Breast epithelium (tissue), 4 donors: Measurements from ENCODE around the gene ABCC11. TPM values are rescaled to one million over a fixed set of nuclear protein-coding genes. Genes with fewer than 3 reads are reported as not detected.
A peak's percentile ranks its signal among the peaks of the same experiment; 100 is the strongest.

Experiments
- DNase-seq, 2 donors: peaks; one replicate each; pipeline ENCODE4 v3.0.0-alpha.2; 2019; ENCODE audit warnings: low spot score in 2 of 2
- H3K27ac ChIP-seq, 2 donors: fragments of 200-600 bp; sonication (generic) in 1 of 2; one replicate each; pipeline ENCODE4 v1.5.1; 2016 to 2019; ENCODE audit warnings: mild to moderate bottlenecking in 1 of 2
- H3K27me3 ChIP-seq, 2 donors: fragments of 200-600 bp; sonication (generic) in 1 of 2; one replicate each; pipeline versions ENCODE4 v1.5.1 to v1.6.0; 2017 to 2019; ENCODE audit warnings: control low read depth in 1 of 2, mild to moderate bottlenecking in 1 of 2
- H3K36me3 ChIP-seq: fragments of 200-600 bp; one replicate; pipeline ENCODE4 v1.5.1; 2019
- H3K4me1 ChIP-seq, 2 donors: fragments of 200-600 bp; sonication (generic); one replicate each; pipeline ENCODE4 v1.5.1; 2016 to 2019; ENCODE audit warnings: control low read depth in 1 of 2
- H3K4me3 ChIP-seq, 3 donors: fragments of 200-600 bp; sonication (generic); 1 replicate in 2 of 3; 2 replicates in 1 of 3; pipeline ENCODE4 v1.5.1; 2016 to 2019; ENCODE audit warnings: mild to moderate bottlenecking in 3 of 3, moderate library complexity in 2 of 3
- H3K9me3 ChIP-seq, 2 donors: fragments of 200-600 bp; sonication (generic) in 1 of 2; one replicate each; pipeline ENCODE4 v1.5.1; 2016 to 2019; ENCODE audit warnings: control low read depth in 1 of 2
- POLR2A ChIP-seq: fragments of 450-650 bp; IDR thresholded peaks from one replicate; pipeline ENCODE4 v1.6.1; 2016; ENCODE audit warnings: antibody characterized with exemption, mild to moderate bottlenecking, moderate library complexity
- POLR2AphosphoS5 ChIP-seq, 3 donors: sonication (generic); formaldehyde crosslinking; IDR thresholded peaks; one replicate each; pipeline ENCODE4 v1.6.1; 2017; ENCODE audit warnings: antibody characterized with exemption in 3 of 3
- intact Hi-C: fragments of 100-400 bp; cut with DNase I; formaldehyde crosslinking; loops from one replicate; pipeline ENCODE4 v1.15.1; 2023; ENCODE audit warnings: low total_unique reads
- total RNA-seq, 3 donors: library from RNA; depleted of rRNA; stranded (reverse); fragments of >200 nt; gene quantifications; one replicate each; pipeline ENCODE4 v1.1.0, GENCODE V29; 2016
- TF ChIP-seq, protein P1 (sequence below), 3 donors: fragments of 450-650 bp; IDR thresholded peaks; one replicate each; pipeline ENCODE4 v1.5.1; 2016 to 2017; ENCODE audit warnings: antibody characterized with exemption in 3 of 3, mild to moderate bottlenecking in 3 of 3, moderate library complexity in 3 of 3

ABCC11 gene
- total RNA-seq, 3 donors from 2014 or later, result 0.32 to 31.8 (median 5.4) TPM

- no peaks in the 10 kb centered on the region for H3K9me3 ChIP-seq
- no peak overlapping the region for H3K27ac ChIP-seq
- H3K36me3 ChIP-seq, result no peaks in the 10 kb centered on the region
- H3K4me3 ChIP-seq, result no peak overlapping the region
- intact Hi-C loops, result no loop called here
- no peaks in the 10 kb centered on the region for H3K27me3 ChIP-seq
- DNase-seq, result no peak
- TF ChIP-seq POLR2AphosphoS5 (IDR thresholded peaks at IDR 0.05) (no peak), POLR2A (no peak)
- TF ChIP-seq, protein P1, sequence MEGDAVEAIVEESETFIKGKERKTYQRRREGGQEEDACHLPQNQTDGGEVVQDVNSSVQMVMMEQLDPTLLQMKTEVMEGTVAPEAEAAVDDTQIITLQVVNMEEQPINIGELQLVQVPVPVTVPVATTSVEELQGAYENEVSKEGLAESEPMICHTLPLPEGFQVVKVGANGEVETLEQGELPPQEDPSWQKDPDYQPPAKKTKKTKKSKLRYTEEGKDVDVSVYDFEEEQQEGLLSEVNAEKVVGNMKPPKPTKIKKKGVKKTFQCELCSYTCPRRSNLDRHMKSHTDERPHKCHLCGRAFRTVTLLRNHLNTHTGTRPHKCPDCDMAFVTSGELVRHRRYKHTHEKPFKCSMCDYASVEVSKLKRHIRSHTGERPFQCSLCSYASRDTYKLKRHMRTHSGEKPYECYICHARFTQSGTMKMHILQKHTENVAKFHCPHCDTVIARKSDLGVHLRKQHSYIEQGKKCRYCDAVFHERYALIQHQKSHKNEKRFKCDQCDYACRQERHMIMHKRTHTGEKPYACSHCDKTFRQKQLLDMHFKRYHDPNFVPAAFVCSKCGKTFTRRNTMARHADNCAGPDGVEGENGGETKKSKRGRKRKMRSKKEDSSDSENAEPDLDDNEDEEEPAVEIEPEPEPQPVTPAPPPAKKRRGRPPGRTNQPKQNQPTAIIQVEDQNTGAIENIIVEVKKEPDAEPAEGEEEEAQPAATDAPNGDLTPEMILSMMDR (IDR thresholded peaks at IDR 0.05), result no peak
- H3K4me1 ChIP-seq, result peaks cover 0 to 8% of the 10 kb centered on the region in 2 donors
These were observed 31.9 kb upstream of the ABCC11 start for GRCh38 chr16:48279199-48279598.

DNA sequence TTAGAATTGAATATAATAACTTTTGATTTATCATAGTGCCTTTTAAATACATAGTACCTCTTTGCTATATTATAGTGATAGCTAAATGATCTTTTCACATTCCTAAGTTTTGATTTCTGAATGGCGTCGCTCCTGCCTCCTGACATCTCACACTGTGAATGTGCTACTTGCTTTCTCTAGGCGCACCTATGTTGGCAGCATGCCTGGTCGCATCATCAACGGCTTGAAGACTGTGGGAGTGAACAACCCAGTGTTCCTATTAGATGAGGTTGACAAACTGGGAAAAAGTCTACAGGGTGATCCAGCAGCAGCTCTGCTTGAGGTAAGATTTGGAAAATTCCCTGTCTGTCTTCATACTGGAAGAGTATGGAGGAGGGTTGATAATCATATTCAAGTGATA is 29.8 kb upstream of the ABCC11 start:
- TF ChIP-seq POLR2AphosphoS5 (IDR thresholded peaks at IDR 0.05) (no peak), POLR2A (no peak)
- TF ChIP-seq, protein P1 (IDR thresholded peaks at IDR 0.05), result no peak
- peak; percentile 56 for DNase-seq
- H3K36me3 ChIP-seq, result no peaks in the 10 kb centered on the region
- H3K4me3 ChIP-seq, result no peak overlapping the region
- no peaks in the 10 kb centered on the region for H3K9me3 ChIP-seq
- intact Hi-C loops, result no loop called here
- H3K4me1 ChIP-seq, result peaks cover 0 to 3% of the 10 kb centered on the region in 2 donors
- peak overlapping the region; percentile 48 to 54 for H3K27ac ChIP-seq
- H3K27me3 ChIP-seq, result no peaks in the 10 kb centered on the region

DNA sequence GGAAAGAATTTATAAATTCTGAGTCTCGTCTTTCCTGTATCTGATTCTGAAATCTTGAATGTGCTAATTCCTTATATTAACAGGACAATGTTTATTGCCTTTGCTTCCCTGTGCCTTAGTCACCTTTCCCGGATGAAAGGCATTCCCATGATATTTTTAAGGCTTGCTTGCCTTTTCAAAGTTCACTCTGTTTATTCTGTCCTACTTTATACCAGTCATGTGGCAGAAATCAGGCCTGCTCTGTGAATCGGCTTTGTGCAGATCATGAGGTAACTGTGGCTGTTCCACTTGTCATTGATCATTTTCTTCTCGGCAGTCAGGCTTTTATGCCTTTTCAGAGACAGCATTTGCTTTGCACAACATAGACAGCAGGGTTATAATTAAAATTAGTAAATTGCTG is 28.8 kb upstream of the ABCC11 start:
- H3K9me3 ChIP-seq, result no peaks in the 10 kb centered on the region
- TF ChIP-seq POLR2AphosphoS5 (IDR thresholded peaks at IDR 0.05) (peak in 1 of 3 donors; percentile 28), POLR2A (no peak)
- TF ChIP-seq, protein P1 (IDR thresholded peaks at IDR 0.05), result no peak
- peak overlapping the region; percentile 50 to 54 for H3K27ac ChIP-seq
- H3K27me3 ChIP-seq, result no peaks in the 10 kb centered on the region
- DNase-seq, result no peak
- H3K36me3 ChIP-seq, result no peaks in the 10 kb centered on the region
- no peak overlapping the region for H3K4me3 ChIP-seq
- H3K4me1 ChIP-seq, result peaks cover 0 to 3% of the 10 kb centered on the region in 2 donors
- intact Hi-C loops, result no loop called here

GRCh38 chr16:48274476-48274875 is 27.1 kb upstream of the ABCC11 start:
- no peak for DNase-seq
- intact Hi-C loops, result no loop called here
- no peak overlapping the region for H3K4me3 ChIP-seq
- H3K27ac ChIP-seq, result peak overlapping the region in 1 of 2 donors; percentile 91
- H3K9me3 ChIP-seq, result no peaks in the 10 kb centered on the region
- TF ChIP-seq, protein P1 (IDR thresholded peaks at IDR 0.05), result no peak
- H3K27me3 ChIP-seq, result no peaks in the 10 kb centered on the region
- no peaks in the 10 kb centered on the region for H3K36me3 ChIP-seq
- H3K4me1 ChIP-seq, result peaks cover 0 to 3% of the 10 kb centered on the region in 2 donors

- peak in 1 of 2 donors; percentile 77 for DNase-seq
- Histone ChIP-seq H3K4me1 (peaks cover 0 to 3% of the 10 kb centered on the region in 2 donors), H3K9me3 (no peaks in the 10 kb centered on the region), H3K27me3 (no peaks in the 10 kb centered on the region), H3K27ac (peak overlapping the region; percentile 83 to 91), H3K4me3 (peak overlapping the region in 2 of 3 donors; percentile 17 to 27), H3K36me3 (no peaks in the 10 kb centered on the region)
- intact Hi-C loops, result no loop called here
- TF ChIP-seq, protein P1 (IDR thresholded peaks at IDR 0.05), result no peak
- peak in 1 of 3 donors; percentile 69 for TF ChIP-seq POLR2AphosphoS5 (IDR thresholded peaks at IDR 0.05)
- TF ChIP-seq POLR2A, result no peak
These were observed 25.6 kb upstream of the ABCC11 start for GRCh38 chr16:48272837-48273421.
